Endothelial cell (in vitro differentiated cells): ENCODE data around the gene JAK2. TPM values are rescaled to one million over a fixed set of nuclear protein-coding genes. Genes with fewer than 3 reads are reported as not detected.
"Not testable (repeated sequence)": the region's sequence is repeated elsewhere in the genome, so short reads cannot be mapped to it uniquely, and the experiment has no call there.

Experiments
- DNase-seq: peaks from one replicate; pipeline ENCODE4 v3.0.0; 2021; ENCODE audit warnings: low spot score
- H3K27ac Mint-ChIP-seq: one replicate; pipeline ENCODE4 v1.8.0; 2021; ENCODE audit warnings: mixed read lengths, inconsistent platforms; ENCODE audit not compliant: unreplicated experiment
- H3K27me3 Mint-ChIP-seq: one replicate; pipeline ENCODE4 v1.8.0; 2021; ENCODE audit warnings: mild to moderate bottlenecking, moderate library complexity, mixed read lengths, inconsistent platforms; ENCODE audit not compliant: unreplicated experiment
- H3K36me3 Mint-ChIP-seq: one replicate; pipeline ENCODE4 v1.8.0; 2021; ENCODE audit warnings: mild to moderate bottlenecking, low read depth, mixed read lengths, inconsistent platforms; ENCODE audit not compliant: unreplicated experiment
- H3K4me1 Mint-ChIP-seq: one replicate; pipeline ENCODE4 v1.8.0; 2021; ENCODE audit warnings: mild to moderate bottlenecking, mixed read lengths, inconsistent platforms; ENCODE audit not compliant: unreplicated experiment
- H3K4me3 Mint-ChIP-seq: one replicate; pipeline ENCODE4 v1.8.0; 2021; ENCODE audit warnings: mild to moderate bottlenecking, mixed read lengths, inconsistent platforms; ENCODE audit not compliant: unreplicated experiment
- H3K9me3 Mint-ChIP-seq: one replicate; pipeline ENCODE4 v1.8.0; 2021; ENCODE audit warnings: mixed read lengths, inconsistent platforms; ENCODE audit not compliant: unreplicated experiment
- CTCF ChIP-seq: fragments of 200-600 bp; sonication (generic); IDR thresholded peaks from one replicate; pipeline ENCODE4 v1.5.0; 2021; ENCODE audit warnings: antibody characterized with exemption; ENCODE audit not compliant: unreplicated experiment
- total RNA-seq: library from RNA; stranded (reverse); fragmentation: NEBNext Ultra II Directional; extraction: Animal tissue kit (Norgen Biotek cat#: 25700); gene quantifications from one replicate; pipeline ENCODE4 v1.2.1, GENCODE V29; 2021; ENCODE audit not compliant: unreplicated experiment

Gene JAK2
- total RNA-seq, 1 donor from 2014 or later = 9.4 TPM

- no peak for TF ChIP-seq CTCF
- Mint-ChIP-seq H3K36me3 (no peaks in the 10 kb centered on the region), H3K27ac (no peak overlapping the region)
Measured at GRCh38 chr9:4938496-4938895, 46.6 kb upstream of the JAK2 start.

GRCh38 chr9:4939118-4939561, 45.9 kb upstream of the JAK2 start:
- Mint-ChIP-seq H3K27ac (peak overlapping the region; percentile 1), H3K4me1 (peaks cover 19% of the 10 kb centered on the region), H3K27me3 (no peaks in the 10 kb centered on the region), H3K9me3 (no peaks in the 10 kb centered on the region), H3K36me3 (no peaks in the 10 kb centered on the region), H3K4me3 (no peak overlapping the region)
- no peak for TF ChIP-seq CTCF
- DNase-seq = no peak

More at GRCh38 chr9:4938496-4938895, 46.6 kb upstream of the JAK2 start:
- H3K9me3 Mint-ChIP-seq = no peaks in the 10 kb centered on the region
- H3K4me3 Mint-ChIP-seq = no peak overlapping the region
- H3K27me3 Mint-ChIP-seq = no peaks in the 10 kb centered on the region
- DNase-seq = no peak
- H3K4me1 Mint-ChIP-seq = peaks cover 19% of the 10 kb centered on the region

DNA sequence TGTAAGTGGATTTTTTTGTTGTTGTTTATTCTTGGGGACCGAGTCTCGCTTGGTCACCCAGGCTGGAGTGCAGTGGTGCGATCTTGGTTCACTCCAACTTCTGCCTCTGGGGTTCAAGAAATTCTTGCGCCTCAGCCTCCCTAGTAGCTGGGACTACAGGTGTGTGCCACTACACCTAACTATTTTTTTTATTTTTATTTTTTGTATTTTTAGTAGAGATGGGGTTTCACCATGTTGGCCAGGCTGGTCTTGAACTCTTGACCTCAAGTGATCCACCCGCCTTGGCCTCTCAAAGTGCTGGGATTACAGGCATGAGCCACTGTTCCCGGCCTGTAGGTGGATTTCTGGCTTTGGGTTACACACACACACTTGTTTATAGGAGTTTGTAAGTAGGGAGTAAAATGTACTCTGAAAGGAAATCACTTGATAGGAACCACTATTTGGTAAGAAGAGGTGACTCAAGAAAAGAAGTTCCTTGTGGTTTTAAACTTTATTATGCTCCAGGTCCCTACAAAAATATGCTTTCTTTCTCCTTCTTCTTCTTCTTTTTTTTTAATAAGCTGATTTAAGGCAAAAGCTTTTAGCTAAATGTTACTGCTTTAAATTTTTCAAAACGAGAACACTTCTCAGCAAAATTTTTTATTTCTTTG, 42.9 kb upstream of the JAK2 start:
- H3K9me3 Mint-ChIP-seq, H3K4me3 Mint-ChIP-seq, H3K36me3 Mint-ChIP-seq, DNase-seq, H3K27ac Mint-ChIP-seq, H3K27me3 Mint-ChIP-seq: not testable (repeated sequence)
- H3K4me1 Mint-ChIP-seq = peaks cover 17% of the 10 kb centered on the region

GRCh38 chr9:4943346-4943745, 41.7 kb upstream of the JAK2 start:
- Mint-ChIP-seq H3K36me3 (no peaks in the 10 kb centered on the region), H3K9me3 (no peaks in the 10 kb centered on the region), H3K27ac (no peak overlapping the region), H3K4me3 (no peak overlapping the region), H3K27me3 (no peaks in the 10 kb centered on the region), H3K4me1 (peaks cover 14% of the 10 kb centered on the region)
- TF ChIP-seq CTCF = no peak
- no peak for DNase-seq

GRCh38 chr9:4944431-4945211, 40.5 kb upstream of the JAK2 start:
- H3K4me3 Mint-ChIP-seq, H3K27me3 Mint-ChIP-seq, H3K27ac Mint-ChIP-seq, H3K9me3 Mint-ChIP-seq, DNase-seq, H3K36me3 Mint-ChIP-seq, H3K4me1 Mint-ChIP-seq: not testable (repeated sequence)

DNA sequence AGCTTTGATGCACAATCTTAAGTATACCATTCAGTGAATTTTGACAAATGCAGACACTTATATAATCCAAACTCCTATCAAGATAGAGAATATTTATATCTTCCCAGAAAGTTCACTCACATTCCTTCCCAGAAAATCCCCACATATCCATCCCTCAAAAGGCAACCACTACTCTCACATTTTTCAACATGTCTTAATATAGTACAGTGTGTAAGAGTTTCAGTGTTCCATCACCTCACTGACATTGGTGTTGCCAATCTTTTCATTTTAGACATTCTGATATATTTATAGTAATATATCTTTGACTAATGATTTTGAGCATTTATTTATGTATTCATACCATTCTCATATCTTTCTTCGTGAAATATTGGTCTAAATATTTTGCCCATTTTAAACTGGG, 38.1 kb upstream of the JAK2 start:
- Mint-ChIP-seq H3K4me3 (no peak overlapping the region), H3K27ac (no peak overlapping the region), H3K9me3 (no peaks in the 10 kb centered on the region), H3K27me3 (no peaks in the 10 kb centered on the region), H3K4me1 (no peaks in the 10 kb centered on the region), H3K36me3 (no peaks in the 10 kb centered on the region)
- no peak for TF ChIP-seq CTCF
- no peak for DNase-seq
